Measurements from ENCODE around the gene CTSW.
A peak's percentile ranks its signal among the peaks of the same experiment; 100 is the strongest.
"Not testable (repeated sequence)": the region's sequence is repeated elsewhere in the genome, so short reads cannot be mapped to it uniquely, and the experiment has no call there.

Gene CTSW

GRCh38 chr11:65887723-65888162 is 8.1 kb downstream of the CTSW start:
- Histone ChIP-seq H3K27ac (peak overlapping the region; percentile 80), H3K36me3 (replicated peaks) (peaks cover 47% of the 10 kb centered on the region), H3K4me3 (ENCODE audit: low read depth, low read length) (peak overlapping the region; percentile 86), H3K27me3 (replicated peaks) (no peaks in the 10 kb centered on the region)
- TF ChIP-seq CTCF (IDR thresholded peaks at IDR 0.05; ENCODE audit: low read depth, low read length, missing control alignments), result no peak
- no peak for DNase-seq
- in situ Hi-C loops (cut with HindIII; ENCODE audit: low pct_ligation_motif_present, low sequenced_read_pairs), result no loop called here

GRCh38 chr11:65888163-65888814 is 8.7 kb downstream of the CTSW start, which contains the start of gene FIBP:
Gene FIBP, minus strand, starts transcription at chr11:65888471. Its CDS starts 53 bp downstream, at chr11:65888418.
- TF ChIP-seq CTCF (IDR thresholded peaks at IDR 0.05; ENCODE audit: low read depth, low read length, missing control alignments), result peak; percentile 80
- H3K36me3 ChIP-seq (replicated peaks), result peaks cover 45% of the 10 kb centered on the region
- in situ Hi-C loops (cut with HindIII; ENCODE audit: low pct_ligation_motif_present, low sequenced_read_pairs), result no loop called here
- peak within 1 kb of the TSS; percentile 86 for H3K4me3 ChIP-seq (ENCODE audit: low read depth, low read length)
- peak; percentile 95 for DNase-seq
- H3K27me3 ChIP-seq (replicated peaks), result no peaks in the 10 kb centered on the region
- H3K27ac ChIP-seq, result peak within 1 kb of the TSS; percentile 80

- TF ChIP-seq CTCF (IDR thresholded peaks at IDR 0.05; ENCODE audit: low read depth, low read length, missing control alignments), result peak; percentile 22
- Histone ChIP-seq H3K4me3 (ENCODE audit: low read depth, low read length) (peak within 1 kb of the TSS; percentile 61), H3K27ac (peak within 1 kb of the TSS; percentile 80), H3K27me3 (replicated peaks) (no peaks in the 10 kb centered on the region), H3K36me3 (replicated peaks) (peaks cover 41% of the 10 kb centered on the region)
- peak; percentile 94 for DNase-seq
- in situ Hi-C loops (cut with HindIII; ENCODE audit: low pct_ligation_motif_present, low sequenced_read_pairs), result no loop called here
These were observed 10.9 kb downstream of the CTSW start, which contains the start of gene CCDC85B for GRCh38 chr11:65890324-65891218. Gene CCDC85B, plus strand, starts transcription at chr11:65890673. Its CDS starts 111 bp downstream, at chr11:65890784.

GRCh38 chr11:65891219-65892136 is 11.8 kb downstream of the CTSW start:
- no peak for DNase-seq
- peak overlapping the region; percentile 44 for H3K27ac ChIP-seq
- H3K27me3 ChIP-seq (replicated peaks), result no peaks in the 10 kb centered on the region
- peaks cover 47% of the 10 kb centered on the region for H3K36me3 ChIP-seq (replicated peaks)
- H3K4me3 ChIP-seq (ENCODE audit: low read depth, low read length), result peak overlapping the region; percentile 61
- in situ Hi-C loops (cut with HindIII; ENCODE audit: low pct_ligation_motif_present, low sequenced_read_pairs), result no loop called here
- TF ChIP-seq CTCF (IDR thresholded peaks at IDR 0.05; ENCODE audit: low read depth, low read length, missing control alignments), result peak; percentile 44

- in situ Hi-C loops (cut with HindIII; ENCODE audit: low pct_ligation_motif_present, low sequenced_read_pairs); H3K27me3 ChIP-seq (replicated peaks); DNase-seq: not testable (repeated sequence)
- Histone ChIP-seq H3K36me3 (replicated peaks) (peaks cover 53% of the 10 kb centered on the region), H3K27ac (peak overlapping the region; percentile 44), H3K4me3 (ENCODE audit: low read depth, low read length) (peak overlapping the region; percentile 61)
These were observed 12.5 kb downstream of the CTSW start for GRCh38 chr11:65892137-65892540.
